ENCODE data around the gene GUF1.
"Not testable (repeated sequence)": the region's sequence is repeated elsewhere in the genome, so short reads cannot be mapped to it uniquely, and the experiment has no call there.

GUF1 gene

GRCh38 chr4:44713125-44713524 is 34.9 kb downstream of the GUF1 start:
- no peak for DNase-seq

GRCh38 chr4:44716597-44716996 is 38.4 kb downstream of the GUF1 start:
- DNase-seq: no peak

GRCh38 chr4:44720371-44720770 is 42.2 kb downstream of the GUF1 start:
- DNase-seq: peak; percentile 94

DNA sequence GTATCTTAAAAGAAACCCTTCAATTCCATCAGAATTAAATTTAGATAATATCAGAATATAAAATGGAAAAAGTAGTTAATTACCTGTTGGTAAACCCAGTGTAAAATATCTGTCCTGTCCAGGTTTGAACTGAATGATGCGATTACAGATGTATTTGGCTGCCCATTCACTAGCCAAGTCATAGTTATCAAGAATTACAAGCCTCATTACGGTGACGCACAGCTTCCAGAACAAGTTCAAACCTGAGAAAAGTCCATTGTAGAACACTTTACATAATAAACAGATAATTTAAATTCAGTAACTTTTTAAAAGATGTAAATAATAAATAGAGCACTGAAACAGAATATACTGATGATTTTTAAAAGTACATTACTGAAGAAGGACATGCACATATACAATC is 43.8 kb downstream of the GUF1 start:
- peak; percentile 48 for DNase-seq

DNA sequence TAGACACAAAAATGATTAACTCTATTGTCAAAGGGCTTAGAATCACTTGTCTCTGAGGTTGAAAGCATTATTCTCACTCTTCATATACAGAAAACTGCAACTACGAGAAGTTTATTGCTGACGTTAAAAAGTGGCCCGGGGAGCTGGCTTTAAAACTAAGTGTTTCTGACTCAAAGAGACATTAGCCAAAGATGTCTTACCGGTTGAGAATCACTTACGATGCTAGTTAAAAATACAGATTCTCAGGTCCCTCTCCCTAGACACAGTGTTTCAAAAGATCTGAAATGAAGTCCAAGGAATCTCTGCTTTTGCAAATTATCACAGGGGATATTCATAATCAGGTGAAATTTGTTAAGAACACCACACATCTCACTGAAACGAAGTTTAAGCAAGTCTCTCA is 46.9 kb downstream of the GUF1 start:
- no peak for DNase-seq

DNA sequence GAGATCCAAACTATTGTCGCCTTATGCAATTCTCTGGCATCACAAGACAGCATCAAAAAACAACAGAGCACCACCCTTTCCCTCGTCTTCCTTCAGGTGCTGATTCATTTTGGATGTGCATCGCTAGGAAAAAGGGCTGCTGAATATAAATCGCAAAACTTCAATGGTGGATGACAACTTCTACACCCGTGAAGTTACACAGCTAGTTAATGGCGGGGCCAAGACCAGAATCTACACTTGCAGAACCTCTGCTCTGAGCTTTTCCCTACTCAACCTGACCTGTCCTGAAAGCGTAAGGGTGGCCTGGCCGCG is 47.5 kb downstream of the GUF1 start:
- DNase-seq: no peak

DNA sequence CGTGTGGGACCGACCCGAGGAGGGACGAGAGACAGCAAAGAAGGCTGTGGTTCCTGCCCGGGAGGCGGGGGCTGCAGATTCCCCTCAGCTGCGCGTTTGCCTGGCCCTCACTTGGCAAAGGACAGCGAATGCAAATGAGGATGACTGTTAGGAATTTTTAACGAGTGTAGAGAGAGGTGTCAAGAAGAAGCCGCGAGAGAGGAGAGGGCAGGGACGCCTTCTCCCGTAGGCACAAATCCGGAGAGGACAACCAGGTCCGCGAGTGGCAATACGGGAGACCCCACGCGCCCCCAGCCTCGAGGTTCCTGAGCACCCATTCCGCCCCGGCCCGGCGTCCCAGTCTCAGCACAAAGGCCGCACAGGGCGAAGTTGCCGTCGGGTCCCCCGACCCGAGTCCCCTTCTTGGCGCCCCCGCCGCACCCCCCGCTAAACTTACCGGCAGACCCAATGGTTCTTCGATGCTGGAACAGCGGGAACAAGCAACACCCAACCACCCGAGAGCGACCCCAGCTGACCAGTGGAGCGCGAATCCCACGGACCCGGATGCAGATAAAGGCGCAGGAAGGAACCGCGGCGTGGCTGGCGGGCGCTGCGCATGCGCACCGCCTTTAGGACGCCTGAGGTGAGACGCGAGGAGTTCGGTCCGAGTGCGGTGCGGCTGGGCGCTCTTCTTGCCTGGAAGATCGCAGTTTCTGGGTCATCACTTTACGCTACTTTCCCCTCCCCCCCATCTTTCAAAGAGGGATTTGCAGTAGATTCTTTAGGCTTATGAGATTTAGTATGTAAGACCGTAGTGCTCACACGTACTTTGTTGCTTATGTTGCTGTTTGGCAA is 48.0 kb downstream of the GUF1 start, which contains the start of gene GNPDA2:
Gene GNPDA2 (minus strand): TSS at position 519 of the 834 bp plus-strand sequence. CDS start 4,349 bp downstream, outside the sequence.
- DNase-seq: peak; percentile 81

GRCh38 chr4:44727471-44727870 is 49.3 kb downstream of the GUF1 start:
- DNase-seq: no peak

DNA sequence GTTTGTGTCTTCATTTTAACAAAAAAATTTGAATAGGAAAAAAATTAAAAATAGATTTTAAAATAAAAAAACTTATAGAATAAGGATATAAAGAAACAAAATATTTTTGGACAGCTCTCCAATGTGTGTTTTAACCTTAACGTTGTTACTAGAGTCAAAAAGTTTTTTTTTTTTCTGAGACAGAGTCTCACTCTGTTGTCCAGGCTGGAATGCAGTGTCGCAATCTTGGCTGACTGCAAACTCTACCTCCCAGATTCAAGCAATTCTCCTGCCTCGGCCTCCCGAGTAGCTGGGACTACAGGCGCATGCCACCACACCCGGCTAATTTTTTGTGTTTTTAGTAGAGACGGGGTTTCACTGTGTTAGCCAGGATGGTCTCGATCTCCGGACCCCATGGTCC is 50.5 kb downstream of the GUF1 start:
- DNase-seq: not testable (repeated sequence)

DNA sequence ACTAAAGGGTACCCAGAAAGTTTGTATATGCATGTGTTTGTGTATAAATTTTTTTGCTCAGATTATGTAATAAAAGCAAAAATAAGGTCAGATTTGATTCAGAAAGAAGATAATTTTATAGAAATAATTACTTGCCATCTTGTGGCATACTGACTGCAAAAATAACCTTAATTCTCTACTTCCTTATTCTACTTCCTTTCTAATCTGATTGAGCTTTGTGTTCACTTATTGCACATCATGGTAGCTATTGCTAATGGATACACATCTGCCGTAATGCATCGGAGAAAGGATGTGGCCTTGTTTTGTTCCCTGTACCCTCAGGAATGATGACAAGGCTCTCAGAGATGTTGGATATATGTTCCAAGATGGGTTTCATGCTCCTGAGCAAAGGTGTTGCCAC is 58.7 kb downstream of the GUF1 start:
- no peak for DNase-seq

DNA sequence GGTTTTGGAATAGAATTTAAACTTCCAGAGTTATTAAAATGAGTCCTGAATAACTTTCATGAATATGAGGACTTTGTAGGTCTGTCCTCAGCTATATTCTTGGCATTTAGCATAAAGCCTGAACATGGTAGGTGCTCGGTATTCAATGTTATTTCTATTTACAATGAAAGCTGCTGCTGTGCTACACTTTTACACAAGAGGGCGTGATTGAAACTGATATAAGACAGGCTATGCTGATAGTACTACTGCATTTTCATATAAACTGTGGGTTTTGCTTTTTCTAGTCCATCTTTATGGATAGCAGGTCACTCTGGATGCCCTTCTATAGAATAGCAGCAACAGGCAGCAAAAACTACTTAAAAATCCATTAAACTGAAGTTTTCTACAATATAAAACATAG is 60.4 kb downstream of the GUF1 start:
- no peak for DNase-seq

DNA sequence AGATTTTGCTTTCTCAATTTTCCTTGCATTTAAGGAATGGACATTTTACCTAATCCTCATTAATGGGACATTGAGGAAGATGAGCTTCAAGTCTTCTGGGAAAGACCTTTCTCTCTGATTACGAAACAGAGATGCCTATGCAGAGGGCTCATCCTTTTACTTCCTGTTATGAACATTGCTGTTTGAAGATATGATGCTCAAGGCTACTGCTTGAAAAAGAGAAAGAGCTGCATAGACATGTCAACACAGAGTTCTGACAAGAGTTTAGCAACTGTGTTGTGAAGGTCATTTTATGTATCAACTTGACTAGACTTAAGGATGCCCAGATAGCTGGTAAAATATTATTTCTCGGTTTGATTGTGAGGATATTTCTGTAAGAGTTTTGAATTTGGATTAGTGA is 62.0 kb downstream of the GUF1 start:
- no peak for DNase-seq

All from NCI-H1105 treated with DMSO at 0.1 percent for 48 hours (cell line).